OCI-M2 (cell line): ENCODE data around the gene IL7R.
"Not testable (repeated sequence)": the region's sequence is repeated elsewhere in the genome, so short reads cannot be mapped to it uniquely, and the experiment has no call there.

ENCODE experiments used
- DNase-seq: peaks from one replicate; lab custom pipeline; 2025; ENCODE audit not compliant: unreplicated experiment; lab: John Stamatoyannopoulos, UW

Gene IL7R

GRCh38 chr5:35838370-35839042 is 18.2 kb upstream of the IL7R start:
- no peak for DNase-seq

GRCh38 chr5:35842856-35843255 is 13.8 kb upstream of the IL7R start:
- DNase-seq, result no peak

DNA sequence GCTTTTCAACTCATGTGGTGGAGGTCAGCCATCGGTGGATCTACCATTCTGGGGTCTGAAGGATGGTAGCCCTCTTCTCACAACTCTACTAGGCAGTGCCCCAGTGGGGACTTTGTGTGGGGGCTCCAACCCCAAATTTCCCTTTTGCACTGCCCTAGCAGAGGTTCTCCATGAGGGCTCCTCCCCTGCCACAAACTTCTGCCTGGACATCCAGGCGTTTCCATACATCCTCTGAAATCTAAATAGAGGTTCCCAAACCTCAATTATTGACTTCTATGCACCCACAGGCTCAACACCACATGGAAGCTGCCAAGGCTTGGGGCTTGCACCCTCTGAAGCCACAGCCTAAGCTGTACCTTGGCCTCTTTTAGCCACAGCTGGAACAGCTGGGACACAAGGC is 11.2 kb upstream of the IL7R start:
- DNase-seq, result not testable (repeated sequence)

GRCh38 chr5:35847491-35847890 is 9.2 kb upstream of the IL7R start:
- no peak for DNase-seq

- DNase-seq, result no peak
Observed at GRCh38 chr5:35847961-35848360, 8.7 kb upstream of the IL7R start.

- DNase-seq, result no peak
Observed at GRCh38 chr5:35849860-35850259, 6.8 kb upstream of the IL7R start.

GRCh38 chr5:35850967-35851680 is 5.6 kb upstream of the IL7R start:
- DNase-seq, result no peak

GRCh38 chr5:35852084-35852734 is 4.5 kb upstream of the IL7R start:
- no peak for DNase-seq

- no peak for DNase-seq
Observed at GRCh38 chr5:35852773-35853172, 3.9 kb upstream of the IL7R start.

DNA sequence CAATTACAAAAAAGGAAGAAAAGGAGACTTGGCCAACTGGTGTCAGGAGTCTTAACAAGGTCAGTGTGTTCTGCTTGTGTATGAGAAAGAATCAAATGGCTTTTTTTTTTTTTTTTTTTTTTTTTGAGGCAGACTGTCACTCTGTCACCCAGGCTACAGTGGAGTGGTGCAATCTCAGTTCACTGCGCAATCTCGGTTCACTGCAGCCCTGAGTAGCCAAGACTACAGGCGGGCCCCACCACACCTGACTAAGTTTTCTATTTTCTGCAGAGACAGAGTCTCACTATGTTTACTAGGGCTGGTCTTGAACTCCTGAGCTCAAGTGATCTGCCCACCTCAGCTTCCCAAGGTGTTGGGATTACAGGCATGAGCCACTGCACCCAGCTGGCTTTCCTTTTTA is 3.1 kb upstream of the IL7R start:
- DNase-seq, result no peak

- DNase-seq, result no peak
Observed at GRCh38 chr5:35854248-35854647, 2.4 kb upstream of the IL7R start.

GRCh38 chr5:35855187-35855586 is 1.5 kb upstream of the IL7R start:
- no peak for DNase-seq

DNA sequence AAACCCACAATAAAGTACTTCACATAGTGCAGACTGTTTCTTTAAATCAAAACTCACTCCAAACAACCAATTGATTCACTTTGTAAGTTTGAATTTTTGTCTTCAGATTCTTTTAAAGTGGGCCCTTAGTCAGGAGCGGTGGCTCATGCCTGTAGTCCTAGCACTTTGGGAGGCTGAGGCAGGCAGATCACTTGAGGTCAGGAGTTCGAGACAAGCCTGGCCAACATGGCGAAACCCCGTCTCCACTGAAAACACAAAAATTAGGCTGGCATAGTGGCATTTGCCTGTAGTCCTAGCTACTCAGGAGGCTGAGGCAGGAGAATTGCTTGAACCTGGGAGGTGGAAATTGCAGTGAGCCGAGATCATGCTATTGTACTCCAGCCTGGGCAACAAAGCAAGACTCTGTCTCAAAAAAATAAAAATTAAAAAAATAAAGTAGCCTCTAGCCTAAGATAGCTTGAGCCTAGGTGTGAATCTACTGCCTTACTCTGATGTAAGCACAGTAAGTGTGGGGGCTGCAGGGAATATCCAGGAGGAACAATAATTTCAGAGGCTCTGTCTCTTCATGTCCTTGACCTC is 416 bp upstream of the IL7R start:
- DNase-seq, result not testable (repeated sequence)

DNA sequence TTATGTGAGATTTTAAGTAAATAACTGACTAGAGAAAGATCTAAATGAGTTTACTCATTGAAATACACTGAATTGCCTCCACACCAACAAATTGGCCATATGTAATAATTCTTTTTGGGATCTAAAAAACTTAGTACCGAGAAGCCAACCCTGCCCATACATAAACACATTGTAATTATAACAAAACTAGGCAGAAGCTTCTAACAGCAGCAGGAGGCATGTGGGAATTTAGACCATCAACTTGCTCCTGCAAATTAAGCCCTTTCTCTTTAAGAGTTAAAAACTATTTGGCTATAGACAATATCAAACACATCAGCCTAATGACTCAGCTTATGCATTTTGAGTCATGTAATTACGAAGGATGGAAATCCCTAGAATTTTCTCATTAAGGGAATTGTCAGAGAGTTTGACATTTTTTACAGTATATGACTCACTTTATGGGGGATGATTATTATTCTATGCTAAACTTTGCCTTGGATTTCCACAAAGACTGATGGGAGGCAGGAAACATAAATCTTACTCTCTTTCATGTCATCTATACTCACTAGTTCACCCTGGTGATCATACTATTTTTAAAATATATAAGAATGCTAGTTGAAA is 1.0 kb downstream of the IL7R start:
- no peak for DNase-seq

DNA sequence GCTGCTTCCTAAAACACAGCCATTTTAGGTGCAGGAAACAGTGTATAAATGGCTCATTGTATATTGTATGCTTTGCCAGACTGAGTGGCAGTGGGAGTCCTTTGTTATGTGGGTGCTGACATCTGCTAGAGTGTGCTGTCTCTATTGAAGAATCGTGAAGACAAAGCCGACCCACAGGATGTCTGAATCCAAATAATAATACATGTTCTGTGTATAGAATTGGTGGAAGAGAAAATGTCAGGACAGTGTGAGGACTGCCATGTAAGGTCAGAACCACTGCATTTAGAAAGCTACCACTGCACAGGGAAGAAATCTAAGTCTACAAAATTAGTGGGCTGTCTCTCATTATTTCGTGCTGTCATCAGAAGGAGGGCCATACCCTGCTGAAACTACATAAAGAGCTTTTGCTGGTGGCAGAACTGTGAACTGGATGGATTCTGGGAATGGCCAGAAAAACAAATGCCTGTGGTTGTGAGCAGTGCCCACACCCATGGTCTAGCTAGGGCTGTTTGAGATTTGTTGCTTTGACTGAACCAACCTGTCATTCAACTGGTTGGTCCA is 2.5 kb downstream of the IL7R start:
- DNase-seq, result no peak

- DNase-seq, result no peak
Observed at GRCh38 chr5:35860686-35861085, 4.0 kb downstream of the IL7R start.

GRCh38 chr5:35861718-35862117 is 5.0 kb downstream of the IL7R start:
- DNase-seq, result no peak

DNA sequence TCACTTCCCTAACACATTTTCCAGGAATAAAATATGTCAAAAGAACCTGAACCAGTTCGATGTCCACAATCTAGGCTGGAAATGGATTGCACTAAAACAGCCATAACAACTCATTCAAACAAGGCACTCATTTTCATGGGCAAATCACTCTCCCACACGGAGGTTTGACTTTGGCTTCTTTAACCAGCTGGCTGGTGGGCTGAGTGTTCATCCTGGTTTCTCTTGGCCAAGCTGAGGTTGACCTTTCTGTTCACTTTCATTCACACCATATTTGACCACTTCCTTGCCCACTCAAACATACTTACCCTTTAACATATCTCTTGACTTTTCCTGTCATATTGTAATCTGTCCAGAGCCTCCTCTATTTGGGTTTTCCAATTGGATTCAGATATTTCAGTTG is 5.4 kb downstream of the IL7R start:
- no peak for DNase-seq

DNA sequence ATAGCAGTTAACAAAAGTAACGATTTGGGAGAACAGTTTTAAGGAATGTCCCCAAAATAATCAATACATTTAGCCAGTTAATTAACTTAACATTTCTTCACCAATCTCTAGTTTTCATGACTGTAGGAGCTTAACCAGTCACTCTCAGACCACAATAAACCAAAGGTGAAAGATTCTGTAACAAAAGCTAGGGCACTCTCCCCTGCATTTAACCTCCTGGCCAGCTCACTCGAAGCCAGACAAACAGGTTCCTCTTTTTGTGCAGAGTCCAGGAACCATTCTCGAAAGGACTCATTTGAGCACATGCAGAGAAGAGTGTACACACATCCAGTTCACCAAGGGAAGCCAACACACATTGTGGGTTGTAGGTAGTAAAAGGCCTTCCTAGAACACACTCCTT is 6.5 kb downstream of the IL7R start:
- no peak for DNase-seq

GRCh38 chr5:35867998-35868397 is 11.3 kb downstream of the IL7R start:
- no peak for DNase-seq

GRCh38 chr5:35869685-35870277 is 13.1 kb downstream of the IL7R start:
- no peak for DNase-seq
